Gastrocnemius medialis (tissue), 4 donors: ENCODE results near the gene CRKL.

Source experiments
- CTCF ChIP-seq, 5 experiments: fragments of 450-650 bp in 3 of 5; fragments of 200-600 bp in 2 of 5; sonication (generic) in 2 of 5; IDR thresholded peaks in 4 of 5; conservative IDR thresholded peaks in 1 of 5; 1 replicate in 4 of 5; 2 replicates in 1 of 5; pipeline ENCODE4 v1.5.1; 2016 to 2019; ENCODE audit warnings: antibody characterized with exemption in 5 of 5, mild to moderate bottlenecking in 3 of 5, moderate library complexity in 3 of 5
- POLR2A ChIP-seq, 2 donors: fragments of 450-650 bp; IDR thresholded peaks; one replicate each; pipeline ENCODE4 v1.6.1; 2017; ENCODE audit warnings: antibody characterized with exemption in 2 of 2, mild to moderate bottlenecking in 2 of 2, moderate library complexity in 2 of 2

- no peak for TF ChIP-seq CTCF (IDR thresholded peaks at IDR 0.05 in 4 of 5, conservative IDR thresholded peaks at IDR 0.05 in 1 of 5)
- no peak for TF ChIP-seq POLR2A (IDR thresholded peaks at IDR 0.05)
Measured at GRCh38 chr22:20948450-20948849, 31.2 kb downstream of the CRKL start.
